ENCODE results near the gene TSEN54. TPM values are rescaled to one million over a fixed set of nuclear protein-coding genes. Genes with fewer than 3 reads are reported as not detected.

Gene TSEN54
- total RNA-seq, 1 donor from 2014 or later, result 61.7 TPM

DNA sequence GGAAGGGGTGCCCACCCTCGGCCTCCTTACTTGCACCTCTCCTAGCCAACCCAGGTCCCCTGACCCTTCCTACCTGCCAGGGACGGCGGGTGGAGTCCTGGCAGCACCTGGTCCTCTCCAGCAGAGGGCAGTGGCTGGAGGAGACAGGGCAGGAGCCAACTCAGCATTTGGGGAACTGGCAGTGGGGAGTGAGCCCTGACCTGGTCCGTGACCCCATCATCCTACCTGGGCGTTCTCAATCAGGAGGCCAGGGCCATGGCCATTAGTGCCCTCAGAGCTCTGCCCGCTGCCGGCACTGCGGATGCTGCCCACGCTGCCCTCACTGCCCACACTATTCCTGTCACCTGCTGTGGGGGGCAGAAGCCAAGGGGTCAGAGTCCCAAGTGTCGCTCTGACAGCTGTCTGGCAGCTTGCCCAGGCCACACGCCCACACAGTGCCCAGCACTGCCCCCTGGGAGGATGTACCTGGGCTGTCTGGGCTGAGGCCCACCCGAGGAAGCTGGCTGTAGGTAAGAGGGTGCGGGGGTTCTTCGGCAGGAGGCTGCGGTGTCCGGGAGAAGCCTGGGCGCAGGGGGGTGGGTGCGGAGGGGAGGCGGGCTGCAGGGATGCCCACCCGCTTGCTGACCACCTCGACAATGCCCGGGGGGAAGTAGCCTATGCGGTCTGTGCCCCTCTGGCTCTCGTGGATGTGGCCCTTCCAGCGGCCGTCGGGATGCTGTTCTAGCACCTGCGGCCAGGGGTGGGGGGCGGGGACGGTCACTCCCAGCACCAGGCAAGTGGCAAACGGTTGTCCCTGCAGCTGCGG lies 11.8 kb upstream of the TSEN54 start:
- intact Hi-C loops (cut with micrococcal nuclease), result no loop called here
- Mint-ChIP-seq H3K27me3 (no peaks in the 10 kb centered on the region), H3K4me3 (no peak overlapping the region), H3K9me3 (no peaks in the 10 kb centered on the region), H3K4me1 (no peaks in the 10 kb centered on the region), H3K27ac (no peak overlapping the region), H3K36me3 (ENCODE audit: low read depth) (peaks cover 2% of the 10 kb centered on the region)
- DNase-seq, result peak; percentile 82

- H3K27ac Mint-ChIP-seq, result no peak overlapping the region
- no peaks in the 10 kb centered on the region for H3K36me3 Mint-ChIP-seq (ENCODE audit: low read depth)
- DNase-seq, result no peak
- no peaks in the 10 kb centered on the region for H3K4me1 Mint-ChIP-seq
- H3K9me3 Mint-ChIP-seq, result no peaks in the 10 kb centered on the region
- H3K4me3 Mint-ChIP-seq, result no peak overlapping the region
- no peaks in the 10 kb centered on the region for H3K27me3 Mint-ChIP-seq
- intact Hi-C loops (cut with micrococcal nuclease), result no loop called here
Observed at GRCh38 chr17:75505152-75505409, 11.2 kb upstream of the TSEN54 start.

DNA sequence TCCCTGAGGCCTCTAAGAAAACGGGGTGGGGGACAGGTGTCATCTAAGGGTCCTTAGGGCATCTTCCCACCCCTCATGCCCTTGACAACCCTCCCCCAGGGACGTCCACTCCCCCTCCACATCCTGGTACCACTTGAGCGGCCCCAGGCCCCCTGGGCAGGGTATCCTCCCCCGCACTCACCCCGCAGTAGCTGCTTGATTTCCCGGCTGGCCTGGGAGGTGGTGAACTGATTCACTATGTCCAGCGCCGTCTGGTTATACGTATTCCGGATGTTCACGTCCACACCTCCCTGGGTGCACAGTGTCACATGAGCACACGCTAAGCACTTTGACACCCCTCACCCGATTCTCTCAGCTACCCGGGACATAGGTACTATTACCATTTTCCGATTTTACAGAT lies 10.7 kb upstream of the TSEN54 start:
- intact Hi-C loops (cut with micrococcal nuclease), result no loop called here
- Mint-ChIP-seq H3K4me1 (no peaks in the 10 kb centered on the region), H3K4me3 (no peak overlapping the region), H3K27me3 (no peaks in the 10 kb centered on the region), H3K36me3 (ENCODE audit: low read depth) (no peaks in the 10 kb centered on the region), H3K9me3 (no peaks in the 10 kb centered on the region), H3K27ac (no peak overlapping the region)
- no peak for DNase-seq

DNA sequence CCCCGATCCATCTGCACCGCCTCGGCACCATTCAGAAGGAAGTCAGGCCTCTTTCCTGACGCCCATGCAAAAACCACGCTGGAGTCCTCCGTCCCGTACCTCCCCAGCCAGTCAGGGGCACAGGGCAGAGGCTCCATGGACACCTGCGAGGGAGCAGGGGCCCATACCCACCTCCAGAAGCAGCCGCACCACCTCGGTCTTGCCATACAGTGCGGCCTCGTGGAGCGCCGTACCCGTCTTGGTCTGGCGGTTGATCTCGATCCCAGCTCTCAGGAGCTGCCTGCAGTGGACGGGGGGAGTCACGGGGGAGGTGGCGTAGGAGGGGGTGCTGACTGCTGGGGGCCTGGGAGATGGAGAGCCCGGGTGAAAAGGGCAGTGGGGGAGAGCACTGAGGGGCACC lies 10.2 kb upstream of the TSEN54 start:
- intact Hi-C loops (cut with micrococcal nuclease), result no loop called here
- no peak for DNase-seq
- H3K27ac Mint-ChIP-seq, result no peak overlapping the region
- H3K9me3 Mint-ChIP-seq, result no peaks in the 10 kb centered on the region
- no peaks in the 10 kb centered on the region for H3K27me3 Mint-ChIP-seq
- H3K4me1 Mint-ChIP-seq, result no peaks in the 10 kb centered on the region
- H3K4me3 Mint-ChIP-seq, result no peak overlapping the region
- no peaks in the 10 kb centered on the region for H3K36me3 Mint-ChIP-seq (ENCODE audit: low read depth)

DNA sequence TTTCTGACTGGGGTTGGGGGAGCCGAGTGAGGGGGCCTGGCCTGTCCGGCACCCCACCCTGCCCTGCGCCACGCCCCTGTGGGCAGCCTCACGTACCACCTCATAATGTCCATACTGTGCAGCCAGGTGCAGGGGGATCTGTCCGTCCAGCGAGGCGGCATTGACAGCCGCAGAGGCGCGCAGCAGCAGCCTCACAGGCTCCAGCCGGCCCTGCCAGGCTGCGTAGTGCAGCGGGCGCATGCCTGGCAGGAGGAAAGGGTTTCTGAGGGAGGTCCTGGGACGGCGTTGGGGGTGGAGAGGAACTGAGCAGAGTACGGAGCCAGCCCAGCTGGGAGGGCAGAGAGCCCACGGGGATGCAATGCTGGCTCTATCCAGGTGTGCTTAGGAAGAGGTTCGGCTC lies 9.4 kb upstream of the TSEN54 start:
- Mint-ChIP-seq H3K27ac (no peak overlapping the region), H3K9me3 (no peaks in the 10 kb centered on the region), H3K4me3 (no peak overlapping the region), H3K4me1 (no peaks in the 10 kb centered on the region), H3K36me3 (ENCODE audit: low read depth) (no peaks in the 10 kb centered on the region), H3K27me3 (no peaks in the 10 kb centered on the region)
- intact Hi-C loops (cut with micrococcal nuclease), result no loop called here
- no peak for DNase-seq

DNA sequence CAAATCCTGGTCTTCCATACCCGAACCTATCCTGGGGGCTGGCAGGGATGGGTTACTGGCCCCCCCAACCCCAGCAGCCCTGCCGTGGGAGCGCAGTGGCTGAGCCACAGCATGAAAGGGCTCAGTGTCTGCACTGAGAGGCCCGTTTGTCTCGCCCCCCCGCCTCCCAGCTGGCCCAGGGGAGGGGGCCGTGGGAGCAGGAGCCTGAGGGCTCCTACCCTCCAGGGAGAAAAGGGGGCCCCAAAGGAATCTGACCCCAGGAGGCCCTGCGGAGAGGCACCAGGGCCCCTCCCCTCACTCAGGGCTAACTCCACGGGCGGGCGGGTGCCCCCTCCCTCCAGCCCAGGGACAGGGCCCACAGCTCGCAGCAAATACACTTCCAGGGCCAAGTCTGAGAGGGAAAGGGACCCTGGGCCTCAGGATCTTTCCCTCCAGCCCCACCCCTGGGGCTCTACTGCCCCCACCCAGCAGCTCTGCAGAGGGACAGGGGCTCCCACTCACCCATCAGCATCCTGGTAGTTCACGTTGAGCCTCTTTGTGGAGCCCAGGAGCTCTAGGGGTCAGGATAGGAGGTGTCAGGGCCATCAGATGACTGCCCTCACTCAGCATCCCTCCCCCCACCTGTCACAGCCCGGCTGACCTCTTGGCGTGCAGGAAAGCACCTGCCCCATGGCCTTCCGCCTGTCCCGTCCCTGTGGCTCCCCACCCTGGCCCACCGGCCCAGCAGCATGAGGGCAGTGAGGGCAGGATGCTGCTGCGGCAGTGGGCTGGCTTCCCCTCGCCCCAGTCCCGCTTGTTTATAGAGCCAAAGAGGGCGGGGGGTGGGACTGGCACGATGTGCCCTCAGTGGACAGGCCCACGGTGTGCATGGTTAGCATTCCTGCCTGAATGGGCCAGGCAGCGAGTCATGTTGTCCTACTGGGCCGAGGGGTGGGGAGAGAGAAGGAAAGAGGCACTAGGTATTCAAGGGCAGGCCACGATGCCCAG lies 8.3 kb upstream of the TSEN54 start:
- H3K27me3 Mint-ChIP-seq, result no peaks in the 10 kb centered on the region
- no peak overlapping the region for H3K27ac Mint-ChIP-seq
- H3K9me3 Mint-ChIP-seq, result no peaks in the 10 kb centered on the region
- H3K36me3 Mint-ChIP-seq (ENCODE audit: low read depth), result no peaks in the 10 kb centered on the region
- intact Hi-C loops (cut with micrococcal nuclease), result no loop called here
- DNase-seq, result no peak
- no peaks in the 10 kb centered on the region for H3K4me1 Mint-ChIP-seq
- no peak overlapping the region for H3K4me3 Mint-ChIP-seq

GRCh38 chr17:75508931-75509361 lies 7.4 kb upstream of the TSEN54 start:
- Mint-ChIP-seq H3K9me3 (no peaks in the 10 kb centered on the region), H3K4me1 (no peaks in the 10 kb centered on the region), H3K36me3 (ENCODE audit: low read depth) (no peaks in the 10 kb centered on the region), H3K27me3 (peaks cover 4% of the 10 kb centered on the region), H3K4me3 (no peak overlapping the region), H3K27ac (no peak overlapping the region)
- DNase-seq, result no peak
- intact Hi-C loops (cut with micrococcal nuclease), result no loop called here

GRCh38 chr17:75509528-75510258 lies 6.6 kb upstream of the TSEN54 start:
- H3K4me3 Mint-ChIP-seq, result no peak overlapping the region
- H3K36me3 Mint-ChIP-seq (ENCODE audit: low read depth), result no peaks in the 10 kb centered on the region
- no peak for DNase-seq
- H3K27me3 Mint-ChIP-seq, result peaks cover 7% of the 10 kb centered on the region
- H3K9me3 Mint-ChIP-seq, result no peaks in the 10 kb centered on the region
- H3K27ac Mint-ChIP-seq, result no peak overlapping the region
- intact Hi-C loops (cut with micrococcal nuclease), result loop anchor here (10.0 kb wide), 1 partner anchor 215 kb away; no protein-coding TSS in a partner anchor
- H3K4me1 Mint-ChIP-seq, result no peaks in the 10 kb centered on the region

GRCh38 chr17:75511270-75511609 lies 5.1 kb upstream of the TSEN54 start:
- no peak for DNase-seq
- no peak overlapping the region for H3K27ac Mint-ChIP-seq
- H3K27me3 Mint-ChIP-seq, result peaks cover 7% of the 10 kb centered on the region
- no peaks in the 10 kb centered on the region for H3K4me1 Mint-ChIP-seq
- no peak overlapping the region for H3K4me3 Mint-ChIP-seq
- H3K9me3 Mint-ChIP-seq, result no peaks in the 10 kb centered on the region
- intact Hi-C loops (cut with micrococcal nuclease), result loop anchor here (10.0 kb wide), 1 partner anchor 216 kb away; no protein-coding TSS in a partner anchor
- no peaks in the 10 kb centered on the region for H3K36me3 Mint-ChIP-seq (ENCODE audit: low read depth)

- no peaks in the 10 kb centered on the region for H3K36me3 Mint-ChIP-seq (ENCODE audit: low read depth)
- no peak overlapping the region for H3K4me3 Mint-ChIP-seq
- H3K4me1 Mint-ChIP-seq, result no peaks in the 10 kb centered on the region
- H3K27me3 Mint-ChIP-seq, result peaks cover 7% of the 10 kb centered on the region
- H3K9me3 Mint-ChIP-seq, result no peaks in the 10 kb centered on the region
- H3K27ac Mint-ChIP-seq, result no peak overlapping the region
- DNase-seq, result no peak
- intact Hi-C loops (cut with micrococcal nuclease), result loop anchor here (10.0 kb wide), 1 partner anchor 217 kb away; no protein-coding TSS in a partner anchor
Observed at GRCh38 chr17:75511610-75512575, 4.4 kb upstream of the TSEN54 start.

GRCh38 chr17:75512926-75513640 lies 3.2 kb upstream of the TSEN54 start:
- intact Hi-C loops (cut with micrococcal nuclease), result loop anchor here (10.0 kb wide), 1 partner anchor 218 kb away; no protein-coding TSS in a partner anchor
- Mint-ChIP-seq H3K4me3 (no peak overlapping the region), H3K36me3 (ENCODE audit: low read depth) (peaks cover 6% of the 10 kb centered on the region), H3K9me3 (no peaks in the 10 kb centered on the region), H3K4me1 (peaks cover 9% of the 10 kb centered on the region), H3K27ac (no peak overlapping the region), H3K27me3 (peaks cover 7% of the 10 kb centered on the region)
- no peak for DNase-seq

DNA sequence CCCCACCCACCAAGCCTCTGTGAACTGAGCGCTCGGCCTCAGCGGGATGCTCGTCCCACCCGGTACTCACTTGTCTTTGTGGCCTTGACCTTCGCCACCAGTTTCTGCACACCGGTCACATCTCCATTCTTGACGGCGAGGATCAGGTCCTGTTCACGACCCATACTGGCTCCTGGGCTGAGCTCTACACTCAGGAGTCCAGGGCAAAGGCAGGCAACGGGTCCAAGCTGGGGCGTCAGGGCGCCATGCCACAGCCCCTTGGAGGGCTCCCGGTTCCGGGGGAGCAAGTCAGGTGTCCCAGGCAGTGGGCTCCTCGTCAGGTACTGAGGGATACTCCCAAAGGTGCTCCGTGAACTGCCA lies 2.7 kb upstream of the TSEN54 start:
- Mint-ChIP-seq H3K4me3 (no peak overlapping the region), H3K4me1 (peaks cover 15% of the 10 kb centered on the region), H3K27me3 (peaks cover 7% of the 10 kb centered on the region), H3K27ac (no peak overlapping the region), H3K36me3 (ENCODE audit: low read depth) (peaks cover 12% of the 10 kb centered on the region), H3K9me3 (no peaks in the 10 kb centered on the region)
- DNase-seq, result no peak
- intact Hi-C loops (cut with micrococcal nuclease), result loop anchor here (10.0 kb wide), 1 partner anchor 219 kb away; no protein-coding TSS in a partner anchor

All from activated CD4-positive, alpha-beta T cell treated with anti-CD3 and anti-CD28 coated beads, Interleukin-2, amount 10 ng/mL, durations not matched to agents 24 days and 14 days (primary cell).